Naive thymus-derived CD4-positive, alpha-beta T cell (primary cell): ENCODE measurements around the gene ARHGEF25. TPM values are rescaled to one million over a fixed set of nuclear protein-coding genes. Genes with fewer than 3 reads are reported as not detected.
A peak's percentile ranks its signal among the peaks of the same experiment; 100 is the strongest.
"Not testable (repeated sequence)": the region's sequence is repeated elsewhere in the genome, so short reads cannot be mapped to it uniquely, and the experiment has no call there.

Experiments
- ATAC-seq: fragments of 150-1000 bp; cut with Tn5 transposase; 2 replicates; pipeline ENCODE4 v1.10.0; 2021; ENCODE audit warnings: mild to moderate bottlenecking, moderate library complexity
- CTCF ChIA-PET: fragments of 350-600 bp; sonication (Branson Sonifier 250); formaldehyde crosslinking; loops from one replicate; lab custom pipeline; 2021; ENCODE audit warnings: antibody characterized with exemption; lab: Charles Lee
- POLR2A ChIA-PET: fragments of 350-600 bp; sonication (Branson Sonifier 250); formaldehyde crosslinking; loops from one replicate; lab custom pipeline; 2021; ENCODE audit warnings: antibody characterized with exemption, inconsistent platforms; lab: Charles Lee
- DNase-seq, 9 donors: peaks; one replicate each; pipeline versions ENCODE4 v3.0.0 to v3.0.0-alpha.2; 2020 to 2022; ENCODE audit warnings: mixed read lengths in 1 of 9
- H3K27ac ChIP-seq: one replicate; pipeline ENCODE4 v1.7.0; 2013; ENCODE audit warnings: mild to moderate bottlenecking, low read depth, low read length, moderate library complexity
- H3K27me3 ChIP-seq, 2 donors: one replicate each; pipeline ENCODE4 v1.7.0; 2013; ENCODE audit warnings: low read length in 2 of 2, mild to moderate bottlenecking in 2 of 2, moderate library complexity in 2 of 2; ENCODE audit not compliant: control insufficient read depth in 2 of 2, insufficient read depth in 2 of 2
- H3K36me3 ChIP-seq, 3 experiments: 1 replicate in 2 of 3; 2 replicates in 1 of 3; pipeline ENCODE4 v1.7.0; 2013; ENCODE audit warnings: low read length in 3 of 3, mild to moderate bottlenecking in 3 of 3, moderate library complexity in 1 of 3; ENCODE audit not compliant: insufficient read depth in 3 of 3, control insufficient read depth in 2 of 3
- H3K4me1 ChIP-seq, 2 donors: one replicate each; pipeline ENCODE4 v1.7.0; 2013; ENCODE audit warnings: low read length in 2 of 2, mild to moderate bottlenecking in 2 of 2, moderate library complexity in 1 of 2; ENCODE audit not compliant: control insufficient read depth in 2 of 2, insufficient read depth in 2 of 2
- H3K4me3 ChIP-seq: 2 replicates; pipeline ENCODE4 v1.7.0; 2013; ENCODE audit warnings: mild to moderate bottlenecking, low read length
- H3K9me3 ChIP-seq, 3 experiments: 1 replicate in 2 of 3; 2 replicates in 1 of 3; pipeline ENCODE4 v1.7.0; 2013; ENCODE audit warnings: low read length in 3 of 3; ENCODE audit not compliant: control insufficient read depth in 2 of 3
- H3K27ac Mint-ChIP-seq, 9 donors: one replicate each; pipeline ENCODE4 v1.8.0; 2020 to 2022; ENCODE audit warnings: mixed read lengths in 9 of 9, mild to moderate bottlenecking in 8 of 9, moderate library complexity in 5 of 9, inconsistent platforms in 2 of 9
- H3K27me3 Mint-ChIP-seq, 5 donors: one replicate each; pipeline ENCODE4 v1.8.0; 2021 to 2022; ENCODE audit warnings: mixed read lengths in 5 of 5, mild to moderate bottlenecking in 1 of 5
- H3K36me3 Mint-ChIP-seq, 5 donors: one replicate each; pipeline ENCODE4 v1.8.0; 2020 to 2022; ENCODE audit warnings: mixed read lengths in 5 of 5, mild to moderate bottlenecking in 3 of 5, inconsistent platforms in 1 of 5
- H3K4me1 Mint-ChIP-seq, 7 donors: one replicate each; pipeline ENCODE4 v1.8.0; 2020 to 2022; ENCODE audit warnings: mixed read lengths in 7 of 7, mild to moderate bottlenecking in 3 of 7, inconsistent platforms in 1 of 7
- H3K4me3 Mint-ChIP-seq, 10 donors: one replicate each; pipeline ENCODE4 v1.8.0; 2020 to 2022; ENCODE audit warnings: mild to moderate bottlenecking in 10 of 10, mixed read lengths in 10 of 10, moderate library complexity in 6 of 10, inconsistent platforms in 2 of 10
- H3K9me3 Mint-ChIP-seq, 11 donors: one replicate each; pipeline ENCODE4 v1.8.0; 2020 to 2022; ENCODE audit warnings: mixed read lengths in 11 of 11, mild to moderate bottlenecking in 4 of 11, inconsistent platforms in 1 of 11, moderate library complexity in 1 of 11
- intact Hi-C, 2 donors: fragments of 100-400 bp; cut with micrococcal nuclease; formaldehyde crosslinking; loops; one replicate each; pipeline ENCODE4 v1.15.1; 2023
- polyA plus RNA-seq, 2 donors: library from polyadenylated mRNA; unstranded; fragments of 300-500 nt; fragmentation: Illumina TruSeq; gene quantifications; one replicate each; pipeline ENCODE4 v1.2.3, GENCODE V29; 2021
- total RNA-seq, 6 experiments: library from RNA in 5 of 6; stranded (reverse) in 5 of 6; gene quantifications; 1 replicate in 5 of 6; 2 replicates in 1 of 6; pipeline ENCODE4 v1.2.3 and lab custom pipeline; 2021 to 2026

ARHGEF25 gene
- total and polyA plus RNA-seq, 7 experiments from 2014 or later: 0.29 to 1.2 (median 0.84) TPM; not detected in 2

GRCh38 chr12:57584050-57584449, 27.2 kb upstream of the ARHGEF25 start:
- Mint-ChIP-seq H3K4me1 (peaks cover 5 to 15% (median 6%) of the 10 kb centered on the region in 7 donors), H3K9me3 (peaks cover 0 to 1% (median 0%) of the 10 kb centered on the region in 11 donors), H3K27ac (peak overlapping the region in 2 of 9 donors; percentile 8 to 20), H3K27me3 (peaks cover 0 to 18% (median 14%) of the 10 kb centered on the region in 5 donors), H3K4me3 (no peak overlapping the region), H3K36me3 (no peaks in the 10 kb centered on the region)
- ATAC-seq: no peak
- Histone ChIP-seq H3K4me1 (no peaks in the 10 kb centered on the region), H3K9me3 (no peaks in the 10 kb centered on the region), H3K4me3 (no peak overlapping the region), H3K27me3 (no peaks in the 10 kb centered on the region), H3K27ac (no peak overlapping the region), H3K36me3 (no peaks in the 10 kb centered on the region)
- POLR2A ChIA-PET: interaction anchor here (1.2 to 1.3 kb wide), 2 partner anchors 37 to 38 kb away, joined by 3 to 5 read pairs; no protein-coding TSS in a partner anchor
- CTCF ChIA-PET: interaction anchor here (0.7 to 7.6 kb wide), 19 partner anchors 9 to 243 kb away, joined by 3 to 72 read pairs (median 5); partner anchors contain the start of gene GLI1
- intact Hi-C loops: no loop called here
- no peak for DNase-seq

- no peak for ATAC-seq
Measured at GRCh38 chr12:57584690-57585089, 26.5 kb upstream of the ARHGEF25 start.

GRCh38 chr12:57585156-57585555, 26.1 kb upstream of the ARHGEF25 start:
- H3K4me3 Mint-ChIP-seq: no peak overlapping the region
- ChIA-PET CTCF (interaction anchor here (0.6 to 7.6 kb wide), 14 partner anchors 10 to 197 kb away, joined by 3 to 72 read pairs (median 6); partner anchors contain the start of genes B4GALNT1, CDK4, GLI1 and TSFM), POLR2A (interaction anchor here (0.6 to 1.0 kb wide), 3 partner anchors 40 to 56 kb away, joined by 3 read pairs; no protein-coding TSS in a partner anchor)
- peaks cover 0 to 18% (median 14%) of the 10 kb centered on the region in 5 donors for H3K27me3 Mint-ChIP-seq
- no peak for ATAC-seq
- H3K4me1 Mint-ChIP-seq: peaks cover 5 to 17% (median 7%) of the 10 kb centered on the region in 7 donors
- Histone ChIP-seq H3K9me3 (no peaks in the 10 kb centered on the region), H3K4me1 (peaks cover 0 to 1% of the 10 kb centered on the region in 2 donors), H3K4me3 (no peak overlapping the region), H3K27me3 (no peaks in the 10 kb centered on the region), H3K27ac (no peak overlapping the region), H3K36me3 (no peaks in the 10 kb centered on the region)
- H3K36me3 Mint-ChIP-seq: no peaks in the 10 kb centered on the region
- DNase-seq: no peak
- intact Hi-C loops: no loop called here
- no peak overlapping the region for H3K27ac Mint-ChIP-seq
- peaks cover 0 to 1% (median 0%) of the 10 kb centered on the region in 11 donors for H3K9me3 Mint-ChIP-seq

More at GRCh38 chr12:57584690-57585089, 26.5 kb upstream of the ARHGEF25 start:
- H3K36me3 ChIP-seq: no peaks in the 10 kb centered on the region
- Mint-ChIP-seq H3K4me1 (peaks cover 5 to 15% (median 6%) of the 10 kb centered on the region in 7 donors), H3K36me3 (no peaks in the 10 kb centered on the region), H3K9me3 (peaks cover 0 to 1% (median 0%) of the 10 kb centered on the region in 11 donors), H3K27me3 (peaks cover 0 to 18% (median 14%) of the 10 kb centered on the region in 5 donors), H3K4me3 (no peak overlapping the region), H3K27ac (no peak overlapping the region)
- DNase-seq: no peak
- no peaks in the 10 kb centered on the region for H3K27me3 ChIP-seq
- H3K4me3 ChIP-seq: no peak overlapping the region
- POLR2A ChIA-PET: interaction anchor here (0.7 to 1.0 kb wide), 2 partner anchors 41 to 43 kb away, joined by 3 read pairs; no protein-coding TSS in a partner anchor
- CTCF ChIA-PET: interaction anchor here (0.8 to 7.6 kb wide), 12 partner anchors 10 to 168 kb away, joined by 3 to 72 read pairs (median 8); partner anchors contain the start of genes B4GALNT1, CDK4 and GLI1
- no peaks in the 10 kb centered on the region for H3K9me3 ChIP-seq
- no peak overlapping the region for H3K27ac ChIP-seq
- intact Hi-C loops: no loop called here
- H3K4me1 ChIP-seq: no peaks in the 10 kb centered on the region

GRCh38 chr12:57586128-57586527, 25.1 kb upstream of the ARHGEF25 start:
- POLR2A ChIA-PET: no interaction called here
- Mint-ChIP-seq H3K27ac (no peak overlapping the region), H3K36me3 (no peaks in the 10 kb centered on the region), H3K27me3 (peaks cover 0 to 18% (median 14%) of the 10 kb centered on the region in 5 donors), H3K4me1 (peaks cover 12 to 23% (median 14%) of the 10 kb centered on the region in 7 donors), H3K9me3 (no peaks in the 10 kb centered on the region), H3K4me3 (no peak overlapping the region)
- Histone ChIP-seq H3K27me3 (no peaks in the 10 kb centered on the region), H3K4me1 (peaks cover 6% of the 10 kb centered on the region in 2 donors), H3K36me3 (no peaks in the 10 kb centered on the region), H3K4me3 (no peak overlapping the region), H3K27ac (no peak overlapping the region), H3K9me3 (no peaks in the 10 kb centered on the region)
- intact Hi-C loops: no loop called here
- no peak for ATAC-seq
- CTCF ChIA-PET: interaction anchor here (1.0 to 7.6 kb wide), 5 partner anchors 11 to 196 kb away, joined by 3 to 72 read pairs (median 5); partner anchors contain the start of genes GLI1 and TSFM
- no peak for DNase-seq

- peaks cover 10 to 12% of the 10 kb centered on the region in 2 donors for H3K4me1 ChIP-seq
- Mint-ChIP-seq H3K4me3 (no peak overlapping the region), H3K36me3 (no peaks in the 10 kb centered on the region), H3K27ac (no peak overlapping the region), H3K4me1 (peaks cover 15 to 28% (median 20%) of the 10 kb centered on the region in 7 donors), H3K27me3 (peaks cover 0 to 18% (median 14%) of the 10 kb centered on the region in 5 donors), H3K9me3 (no peaks in the 10 kb centered on the region)
- H3K27me3 ChIP-seq: no peaks in the 10 kb centered on the region
- H3K9me3 ChIP-seq: no peaks in the 10 kb centered on the region
- no peak overlapping the region for H3K4me3 ChIP-seq
- POLR2A ChIA-PET: no interaction called here
- H3K27ac ChIP-seq: no peak overlapping the region
- ATAC-seq (no peak), DNase-seq (no peak)
- intact Hi-C loops: no loop called here
- CTCF ChIA-PET: interaction anchor here (0.7 to 7.6 kb wide), 3 partner anchors 15 to 195 kb away, joined by 3 to 72 read pairs (median 3); partner anchors contain the start of gene TSFM
- H3K36me3 ChIP-seq: no peaks in the 10 kb centered on the region
Measured at GRCh38 chr12:57586832-57587429, 24.3 kb upstream of the ARHGEF25 start.

GRCh38 chr12:57588951-57589610, 22.2 kb upstream of the ARHGEF25 start:
- intact Hi-C loops, H3K27me3 ChIP-seq, H3K9me3 Mint-ChIP-seq, ATAC-seq, H3K36me3 ChIP-seq, H3K27ac ChIP-seq, H3K27ac Mint-ChIP-seq, DNase-seq, H3K4me3 ChIP-seq, H3K9me3 ChIP-seq, H3K36me3 Mint-ChIP-seq: not testable (repeated sequence)
- Mint-ChIP-seq H3K4me3 (peak overlapping the region in 2 of 10 donors; percentile 20 to 55), H3K27me3 (peaks cover 0 to 12% (median 6%) of the 10 kb centered on the region in 5 donors), H3K4me1 (peaks cover 23 to 33% (median 31%) of the 10 kb centered on the region in 7 donors)
- peaks cover 14 to 21% of the 10 kb centered on the region in 2 donors for H3K4me1 ChIP-seq
- POLR2A ChIA-PET: interaction anchor here (1.6 kb wide), 1 partner anchor 9 kb away, joined by 4 read pairs; no protein-coding TSS in a partner anchor
- CTCF ChIA-PET: interaction anchor here (0.8 to 1.1 kb wide), 2 partner anchors 13 to 32 kb away, joined by 4 read pairs; no protein-coding TSS in a partner anchor
